NB4 (cell line): Measurements from ENCODE around the gene GZMM.

Experiments used
- CTCF ChIP-seq: IDR thresholded peaks from one replicate; pipeline ENCODE4 v1.5.1; 2012; ENCODE audit warnings: low read depth, low read length
- POLR2A ChIP-seq: IDR thresholded peaks from 2 replicates; pipeline ENCODE4 v1.6.1; 2011; ENCODE audit warnings: mild to moderate bottlenecking; ENCODE audit not compliant: insufficient read length; ENCODE audit errors: extremely low read depth

- TF ChIP-seq POLR2A (no peak), CTCF (no peak)
Measured at GRCh38 chr19:508204-509150, 35.4 kb upstream of the GZMM start.
